ENCODE results near the gene RERE.

RERE gene

GRCh38 chr1:8751984-8752383, 65.5 kb downstream of the RERE start:
- H3K4me3 ChIP-seq (ENCODE audit: low read depth, low read length), result no peak overlapping the region
- TF ChIP-seq, protein P1, sequence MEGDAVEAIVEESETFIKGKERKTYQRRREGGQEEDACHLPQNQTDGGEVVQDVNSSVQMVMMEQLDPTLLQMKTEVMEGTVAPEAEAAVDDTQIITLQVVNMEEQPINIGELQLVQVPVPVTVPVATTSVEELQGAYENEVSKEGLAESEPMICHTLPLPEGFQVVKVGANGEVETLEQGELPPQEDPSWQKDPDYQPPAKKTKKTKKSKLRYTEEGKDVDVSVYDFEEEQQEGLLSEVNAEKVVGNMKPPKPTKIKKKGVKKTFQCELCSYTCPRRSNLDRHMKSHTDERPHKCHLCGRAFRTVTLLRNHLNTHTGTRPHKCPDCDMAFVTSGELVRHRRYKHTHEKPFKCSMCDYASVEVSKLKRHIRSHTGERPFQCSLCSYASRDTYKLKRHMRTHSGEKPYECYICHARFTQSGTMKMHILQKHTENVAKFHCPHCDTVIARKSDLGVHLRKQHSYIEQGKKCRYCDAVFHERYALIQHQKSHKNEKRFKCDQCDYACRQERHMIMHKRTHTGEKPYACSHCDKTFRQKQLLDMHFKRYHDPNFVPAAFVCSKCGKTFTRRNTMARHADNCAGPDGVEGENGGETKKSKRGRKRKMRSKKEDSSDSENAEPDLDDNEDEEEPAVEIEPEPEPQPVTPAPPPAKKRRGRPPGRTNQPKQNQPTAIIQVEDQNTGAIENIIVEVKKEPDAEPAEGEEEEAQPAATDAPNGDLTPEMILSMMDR (IDR thresholded peaks at IDR 0.05; ENCODE audit: low read depth, low read length, missing control alignments), result no peak
- DNase-seq (ENCODE audit: low read depth), result no peak
- in situ Hi-C loops (cut with HindIII; ENCODE audit: low sequenced_read_pairs), result no loop called here

DNA sequence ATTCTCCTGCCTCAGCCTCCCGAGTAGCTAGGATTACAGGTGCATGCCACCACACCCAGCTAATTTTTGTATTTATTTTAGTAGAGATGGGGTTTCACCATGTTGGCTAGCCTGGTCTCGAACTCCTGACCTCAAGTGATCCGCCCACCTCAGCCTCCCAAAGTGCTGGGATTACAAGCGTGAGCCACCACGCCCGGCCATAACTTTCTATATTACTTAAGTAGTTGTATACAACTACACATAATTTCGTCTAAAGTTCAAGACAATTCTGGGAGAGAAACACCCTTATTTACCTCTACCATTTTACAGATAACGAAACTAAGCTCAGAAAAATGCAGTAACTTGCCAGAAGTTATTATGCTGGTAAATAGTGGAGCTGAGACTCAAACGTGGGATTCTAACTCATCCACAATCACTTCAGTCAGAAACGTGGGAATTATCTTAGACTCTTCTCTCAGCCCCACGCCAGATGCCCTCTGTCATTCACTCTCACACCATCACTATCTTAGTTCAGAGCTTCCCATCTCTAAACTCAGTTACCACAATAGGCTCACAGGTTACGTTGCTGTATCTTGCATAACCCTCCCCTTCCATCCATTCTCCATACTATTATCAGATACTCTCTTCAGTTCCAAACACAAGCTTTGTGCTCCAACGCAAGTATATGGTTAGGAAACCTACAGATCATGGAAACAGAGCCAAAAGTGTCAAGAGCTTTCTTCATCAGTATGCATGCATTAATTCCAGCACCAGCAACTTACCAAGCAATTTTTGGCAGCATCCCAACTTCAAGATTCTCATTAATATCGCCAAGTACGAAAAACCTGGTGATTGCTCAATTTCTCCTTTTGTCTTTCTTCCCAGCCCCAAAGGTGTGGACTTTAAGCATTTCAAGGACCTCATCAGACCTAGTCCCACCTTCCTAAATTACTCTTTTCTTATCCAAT, 69.3 kb downstream of the RERE start:
- TF ChIP-seq, protein P1 (IDR thresholded peaks at IDR 0.05; ENCODE audit: low read depth, low read length, missing control alignments), result no peak
- in situ Hi-C loops (cut with HindIII; ENCODE audit: low sequenced_read_pairs), result no loop called here
- no peak overlapping the region for H3K4me3 ChIP-seq (ENCODE audit: low read depth, low read length)
- no peak for DNase-seq (ENCODE audit: low read depth)

- DNase-seq (ENCODE audit: low read depth), result no peak
- TF ChIP-seq, protein P1 (IDR thresholded peaks at IDR 0.05; ENCODE audit: low read depth, low read length, missing control alignments), result no peak
- no peak overlapping the region for H3K4me3 ChIP-seq (ENCODE audit: low read depth, low read length)
- in situ Hi-C loops (cut with HindIII; ENCODE audit: low sequenced_read_pairs), result no loop called here
Observed at GRCh38 chr1:8746554-8746953, 70.9 kb downstream of the RERE start.

- DNase-seq (ENCODE audit: low read depth), result no peak
- in situ Hi-C loops (cut with HindIII; ENCODE audit: low sequenced_read_pairs), result no loop called here
- TF ChIP-seq, protein P1 (IDR thresholded peaks at IDR 0.05; ENCODE audit: low read depth, low read length, missing control alignments), result no peak
Observed at GRCh38 chr1:8745749-8746390, 71.6 kb downstream of the RERE start.

GRCh38 chr1:8745346-8745745, 72.1 kb downstream of the RERE start:
- TF ChIP-seq, protein P1 (IDR thresholded peaks at IDR 0.05; ENCODE audit: low read depth, low read length, missing control alignments), result no peak
- in situ Hi-C loops (cut with HindIII; ENCODE audit: low sequenced_read_pairs), result no loop called here
- DNase-seq (ENCODE audit: low read depth), result no peak
- H3K4me3 ChIP-seq (ENCODE audit: low read depth, low read length), result no peak overlapping the region

More at GRCh38 chr1:8745749-8746390, 71.6 kb downstream of the RERE start:
- no peak overlapping the region for H3K4me3 ChIP-seq (ENCODE audit: low read depth, low read length)

DNA sequence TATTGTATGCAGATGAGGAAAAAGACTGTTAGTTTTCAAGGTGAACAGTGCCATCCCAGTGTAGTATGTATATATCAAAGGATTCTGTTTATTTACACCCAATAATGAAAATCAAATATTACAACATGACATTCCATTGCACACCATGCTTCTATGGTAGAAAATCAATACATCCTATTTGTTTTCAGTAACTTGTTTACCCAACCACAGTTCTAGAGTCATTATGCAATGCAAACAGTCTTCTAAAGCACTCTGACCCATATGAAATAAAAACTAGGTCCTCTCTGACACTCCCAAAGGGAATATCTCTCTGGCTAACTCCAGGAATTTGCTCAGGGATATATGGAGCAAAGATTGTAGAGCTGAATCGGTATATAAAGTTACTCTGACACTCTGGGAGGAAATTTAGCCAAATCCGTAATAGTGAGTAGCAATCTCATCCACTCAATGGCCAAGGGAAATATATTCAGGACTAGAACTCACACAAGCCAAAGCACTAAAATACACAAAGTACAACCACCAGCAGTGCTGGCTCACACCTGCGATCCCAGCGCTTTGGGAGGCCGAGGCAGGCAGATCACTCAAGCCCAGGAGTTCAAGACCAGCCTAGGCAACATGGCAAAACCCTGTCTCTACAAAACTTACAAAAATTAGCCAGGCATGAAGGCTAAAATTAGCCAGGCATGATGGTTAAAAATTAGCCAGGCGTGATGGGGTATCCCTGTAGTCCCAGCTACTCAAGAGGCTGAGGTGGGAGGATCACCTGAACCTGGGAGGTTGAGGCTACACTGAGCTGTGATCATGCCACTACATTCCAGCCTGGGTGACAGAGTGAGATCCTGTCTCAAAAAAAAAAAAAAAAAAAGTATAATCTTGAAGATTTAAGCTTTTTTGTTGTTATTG, 75.2 kb downstream of the RERE start:
- in situ Hi-C loops (cut with HindIII; ENCODE audit: low sequenced_read_pairs), result no loop called here
- DNase-seq (ENCODE audit: low read depth), result no peak
- TF ChIP-seq, protein P1 (IDR thresholded peaks at IDR 0.05; ENCODE audit: low read depth, low read length, missing control alignments), result no peak
- H3K4me3 ChIP-seq (ENCODE audit: low read depth, low read length), result no peak overlapping the region
